ENCODE results near the gene MT1H. TPM values are rescaled to one million over a fixed set of nuclear protein-coding genes. Genes with fewer than 3 reads are reported as not detected.
"Not testable (repeated sequence)": the region's sequence is repeated elsewhere in the genome, so short reads cannot be mapped to it uniquely, and the experiment has no call there.

Gene MT1H
- total RNA-seq, 2 experiments from 2014 or later: not detected

DNA sequence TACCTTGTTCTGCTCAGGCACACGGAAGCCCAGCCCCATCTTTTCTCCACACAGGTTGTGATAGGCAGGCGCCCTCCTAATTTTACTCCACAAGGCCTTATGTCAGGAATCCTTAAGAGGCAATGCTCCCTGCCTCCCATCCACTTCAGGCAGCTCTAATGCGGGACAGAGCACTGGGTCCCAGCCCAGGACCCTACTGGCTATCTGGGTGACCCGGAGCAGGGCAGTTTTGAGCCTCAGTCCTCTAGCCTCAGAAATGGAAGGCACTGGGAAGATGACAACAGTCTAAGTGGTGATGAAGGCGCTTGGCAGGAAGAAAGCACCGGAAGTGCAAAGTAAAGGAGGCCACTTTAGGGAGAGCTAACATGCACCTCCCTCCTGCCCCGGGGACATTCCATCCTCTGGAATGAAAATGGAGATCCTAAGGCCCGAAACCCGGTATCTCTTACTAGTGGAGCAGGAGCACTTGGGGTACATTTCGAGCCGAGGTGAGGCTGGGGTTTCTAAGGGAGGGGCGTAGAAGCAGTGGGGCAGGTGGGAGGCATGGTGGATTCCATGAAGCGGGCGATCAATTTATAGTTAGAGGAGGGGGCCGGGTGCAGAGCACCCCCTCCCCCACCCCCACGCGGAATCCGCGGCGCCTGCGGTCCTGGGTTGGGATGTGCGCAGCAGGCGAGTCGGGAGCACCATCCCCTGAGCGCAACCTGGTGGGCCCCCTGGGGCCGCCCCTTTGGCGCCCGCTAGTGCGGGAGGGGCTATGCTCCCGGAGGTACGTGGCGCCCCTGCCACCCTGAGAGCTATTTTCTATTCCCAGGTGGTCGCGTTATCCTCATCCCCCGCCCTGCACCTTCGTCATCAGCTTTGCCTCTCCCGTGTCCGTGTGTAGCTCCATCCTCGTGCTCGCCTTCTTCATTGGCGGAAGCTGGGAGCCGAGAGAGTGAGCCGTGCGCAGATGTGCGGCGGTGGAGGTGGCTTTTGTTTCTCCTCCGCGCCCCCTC lies 7.0 kb upstream of the MT1H start:
- POLR2A ChIA-PET: interaction anchor here (0.7 to 1.3 kb wide), 8 partner anchors 10 to 54 kb away, joined by 3 to 6 read pairs (median 3); partner anchors contain the start of genes MT1E, MT1X and MT2A
- Mint-ChIP-seq H3K4me1 (peaks cover 26% of the 10 kb centered on the region), H3K27ac (peak overlapping the region; percentile 81), H3K27me3 (peaks cover 20% of the 10 kb centered on the region), H3K36me3 (no peaks in the 10 kb centered on the region), H3K9me3 (no peaks in the 10 kb centered on the region), H3K4me3 (peak overlapping the region; percentile 85)
- ATAC-seq (ENCODE audit: low read depth): peak; percentile 65
- DNase-seq: peak; percentile 60

DNA sequence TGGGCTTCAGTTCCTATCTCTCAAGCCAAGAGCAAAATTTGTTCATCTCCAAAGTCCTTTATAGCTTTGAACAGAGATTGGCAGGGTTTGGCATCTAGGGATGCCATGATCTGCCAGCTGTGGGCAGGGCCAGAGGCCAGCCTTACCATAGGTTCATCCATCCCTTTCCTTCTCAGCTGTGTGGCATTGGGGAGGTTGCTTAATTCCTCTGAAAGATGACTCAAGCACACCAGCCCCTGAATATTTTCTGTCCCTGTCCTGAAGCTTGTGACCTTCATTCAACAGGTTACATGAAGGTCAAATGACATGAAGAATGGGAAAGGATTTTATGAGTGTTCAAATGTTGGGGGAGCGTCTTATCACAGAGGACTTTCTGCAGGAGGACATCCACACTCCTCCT lies 5.1 kb upstream of the MT1H start:
- Mint-ChIP-seq H3K27me3 (peaks cover 33% of the 10 kb centered on the region), H3K9me3 (no peaks in the 10 kb centered on the region), H3K36me3 (no peaks in the 10 kb centered on the region), H3K27ac (no peak overlapping the region), H3K4me3 (no peak overlapping the region), H3K4me1 (peaks cover 33% of the 10 kb centered on the region)
- POLR2A ChIA-PET: no interaction called here
- DNase-seq (no peak), ATAC-seq (ENCODE audit: low read depth) (no peak)

DNA sequence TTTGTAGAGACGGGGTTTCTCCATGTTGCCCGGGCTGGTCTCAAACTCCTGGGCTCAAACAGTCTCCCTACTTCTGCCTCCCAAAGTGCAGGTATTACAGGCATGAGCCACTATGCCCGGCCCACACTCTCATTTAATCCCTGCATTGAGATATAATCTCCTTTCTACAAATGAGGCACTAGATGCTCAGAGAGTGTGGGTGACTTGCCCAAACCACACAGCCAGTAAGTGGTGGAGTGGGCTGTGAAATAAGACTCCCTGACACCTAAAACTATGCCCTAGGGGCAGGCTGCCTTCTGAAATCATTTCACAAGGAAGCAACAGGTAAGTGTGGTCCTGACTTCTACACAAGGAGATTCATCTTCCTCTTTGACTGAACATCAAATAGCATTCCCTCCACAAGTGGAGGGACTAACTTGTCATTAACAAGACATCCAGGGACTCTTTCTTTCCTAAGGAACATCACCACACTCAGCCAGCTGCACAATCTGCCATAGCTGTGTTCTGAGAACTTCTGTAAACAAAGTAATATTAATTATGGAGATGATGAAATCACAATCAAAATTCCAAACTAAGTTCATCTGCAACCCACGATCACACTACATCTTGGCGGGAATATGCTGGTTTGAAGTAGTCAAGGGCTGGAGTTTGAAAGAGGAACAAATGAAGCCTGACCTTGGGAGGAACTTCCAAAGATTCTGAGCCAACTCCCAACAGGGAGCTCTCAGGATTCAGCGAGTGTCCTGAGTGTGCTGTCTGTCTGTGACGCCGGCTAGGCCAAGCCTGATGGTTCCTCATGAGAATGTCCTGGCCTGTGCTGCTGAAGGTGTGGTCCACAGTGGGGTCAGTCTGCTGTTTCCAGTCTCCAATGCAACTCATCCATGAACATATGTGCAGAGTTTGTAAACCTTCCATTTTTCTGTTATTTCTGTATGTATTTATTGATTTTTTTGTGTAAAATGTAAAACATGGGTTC lies 4.0 kb upstream of the MT1H start:
- H3K9me3 Mint-ChIP-seq; POLR2A ChIA-PET; ATAC-seq (ENCODE audit: low read depth); DNase-seq; H3K4me3 Mint-ChIP-seq; H3K36me3 Mint-ChIP-seq; H3K27ac Mint-ChIP-seq: not testable (repeated sequence)
- Mint-ChIP-seq H3K4me1 (peaks cover 32% of the 10 kb centered on the region), H3K27me3 (peaks cover 44% of the 10 kb centered on the region)

DNA sequence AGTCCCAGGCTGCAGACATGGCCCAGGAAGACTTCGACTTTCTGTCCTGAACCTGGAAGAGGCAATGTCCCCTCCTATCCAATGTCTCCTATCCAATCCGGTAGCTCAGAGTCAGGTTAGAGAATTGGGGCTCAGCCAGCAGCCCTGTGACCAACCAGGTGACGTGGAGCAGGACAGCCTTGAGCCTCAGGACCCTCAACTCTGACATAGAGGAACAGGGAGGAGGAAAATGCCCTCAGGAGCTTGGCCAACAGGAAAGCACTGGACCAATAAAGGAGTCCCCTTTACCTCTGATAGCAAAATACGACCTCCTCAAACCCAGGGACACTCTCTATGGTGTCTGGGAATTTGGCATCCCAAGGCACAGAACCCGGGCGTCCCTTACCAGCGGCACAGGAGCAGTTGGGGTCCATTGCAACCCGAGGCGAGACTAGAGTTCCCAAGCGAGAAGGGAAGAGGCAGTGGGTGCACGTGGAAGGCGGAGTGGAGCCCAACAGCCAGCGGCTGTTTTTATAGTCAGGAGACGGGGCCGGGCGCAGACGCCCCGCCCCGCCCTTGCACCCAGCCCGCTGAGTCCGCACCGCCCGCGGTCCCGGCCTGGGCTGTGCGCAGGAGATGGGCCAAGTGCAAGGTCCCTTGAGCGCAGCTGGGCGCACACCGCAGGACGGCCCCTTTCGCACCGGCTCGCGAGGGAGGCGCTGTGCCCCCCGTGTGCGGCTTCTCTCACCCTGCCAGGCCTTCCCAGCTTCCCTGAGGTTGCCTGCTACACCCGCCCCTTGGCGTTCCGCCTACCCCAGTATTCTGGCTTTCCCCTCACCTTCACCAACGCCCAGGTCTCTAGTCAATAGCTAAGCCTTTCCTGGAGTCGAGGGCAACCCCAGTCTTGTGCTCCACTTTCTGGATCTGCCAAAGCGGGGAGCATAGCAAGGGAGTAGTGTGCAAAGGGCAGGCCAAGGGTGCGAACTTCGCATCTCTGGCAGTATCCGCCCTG lies 1.7 kb upstream of the MT1H start, which contains the start of gene MT1G:
TSS of gene MT1G (minus strand) at position 485 of the 991 bp plus-strand sequence. CDS start at position 413, 72 bp downstream.
- ATAC-seq (ENCODE audit: low read depth) (peak; percentile 75), DNase-seq (peak; percentile 71)
- Mint-ChIP-seq H3K27ac (no peak within 1 kb of the TSS), H3K4me1 (peaks cover 32% of the 10 kb centered on the region), H3K4me3 (peak within 1 kb of the TSS; percentile 66), H3K9me3 (no peaks in the 10 kb centered on the region), H3K27me3 (peaks cover 63% of the 10 kb centered on the region), H3K36me3 (no peaks in the 10 kb centered on the region)
- POLR2A ChIA-PET: interaction anchor here (1.0 to 2.3 kb wide), 7 partner anchors 9 to 60 kb away, joined by 3 to 13 read pairs (median 4); partner anchors contain the start of genes MT1E, MT1F, MT1X and MT2A

DNA sequence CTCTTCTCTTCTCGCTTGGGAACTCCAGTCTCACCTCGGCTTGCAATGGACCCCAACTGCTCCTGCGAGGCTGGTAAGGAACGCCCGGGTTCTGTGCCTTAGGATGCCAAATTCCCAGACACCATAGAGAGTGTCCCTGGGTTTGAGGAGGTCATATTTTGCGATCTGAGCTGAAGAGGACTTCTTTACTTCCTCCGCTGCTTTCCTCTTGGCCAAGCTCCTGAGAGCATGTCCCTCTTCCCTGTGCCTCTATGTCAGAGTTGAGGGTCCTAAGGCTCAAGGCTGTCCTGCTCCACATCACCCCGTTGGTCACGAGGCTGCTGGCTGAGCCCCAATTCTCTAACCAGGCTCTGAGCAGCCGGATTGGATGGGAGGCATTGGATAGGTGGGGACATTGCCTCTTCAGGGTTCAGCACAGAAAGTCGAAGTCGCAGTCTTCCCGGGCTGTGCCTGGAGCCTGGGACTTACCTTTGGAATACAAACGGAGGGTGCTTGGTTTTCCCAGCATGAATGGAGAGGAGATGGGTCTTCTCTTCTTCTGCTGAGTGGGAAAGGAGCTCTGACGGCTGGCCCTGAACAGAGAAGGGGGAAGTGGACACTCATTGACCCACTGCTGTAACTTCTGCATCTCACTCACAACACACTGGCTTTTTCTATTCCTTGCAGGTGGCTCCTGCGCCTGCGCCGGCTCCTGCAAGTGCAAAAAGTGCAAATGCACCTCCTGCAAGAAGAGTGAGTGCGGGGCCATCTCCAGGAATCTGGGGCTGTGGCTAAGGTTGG lies 416 bp downstream of the MT1H start:
- peaks cover 73% of the 10 kb centered on the region for H3K27me3 Mint-ChIP-seq
- peaks cover 34% of the 10 kb centered on the region for H3K4me1 Mint-ChIP-seq
- no peaks in the 10 kb centered on the region for H3K36me3 Mint-ChIP-seq
- no peak overlapping the region for H3K27ac Mint-ChIP-seq
- H3K9me3 Mint-ChIP-seq: no peaks in the 10 kb centered on the region
- no peak overlapping the region for H3K4me3 Mint-ChIP-seq
- POLR2A ChIA-PET: interaction anchor here (1.1 to 2.1 kb wide), 3 partner anchors 9 to 45 kb away, joined by 3 to 6 read pairs (median 3); partner anchors contain the start of genes MT1E and MT1X
- DNase-seq: no peak
- no peak for ATAC-seq (ENCODE audit: low read depth)

DNA sequence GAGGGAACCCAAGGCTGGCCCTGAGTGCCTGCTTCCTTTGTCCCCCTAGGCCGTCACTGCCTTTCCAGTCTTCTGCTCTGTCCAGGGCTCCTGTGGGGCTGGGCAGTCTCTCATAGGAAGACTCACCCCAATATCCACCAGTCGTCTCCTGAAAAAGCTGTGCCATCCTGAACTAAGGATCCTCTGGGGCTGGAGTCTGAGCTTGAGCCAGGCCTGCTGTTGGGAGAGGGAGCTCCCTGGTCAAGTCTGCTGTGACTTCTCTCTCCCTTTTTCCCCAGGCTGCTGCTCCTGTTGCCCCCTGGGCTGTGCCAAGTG lies 963 bp downstream of the MT1H start:
- H3K27me3 Mint-ChIP-seq: peaks cover 72% of the 10 kb centered on the region
- no peak for ATAC-seq (ENCODE audit: low read depth)
- H3K36me3 Mint-ChIP-seq: no peaks in the 10 kb centered on the region
- no peak overlapping the region for H3K4me3 Mint-ChIP-seq
- peaks cover 35% of the 10 kb centered on the region for H3K4me1 Mint-ChIP-seq
- no peak for DNase-seq
- H3K27ac Mint-ChIP-seq: no peak overlapping the region
- no peaks in the 10 kb centered on the region for H3K9me3 Mint-ChIP-seq
- POLR2A ChIA-PET: interaction anchor here (1.0 to 1.5 kb wide), 3 partner anchors 12 to 45 kb away, joined by 3 read pairs; partner anchors contain the start of genes MT1E, MT1F and MT1X

DNA sequence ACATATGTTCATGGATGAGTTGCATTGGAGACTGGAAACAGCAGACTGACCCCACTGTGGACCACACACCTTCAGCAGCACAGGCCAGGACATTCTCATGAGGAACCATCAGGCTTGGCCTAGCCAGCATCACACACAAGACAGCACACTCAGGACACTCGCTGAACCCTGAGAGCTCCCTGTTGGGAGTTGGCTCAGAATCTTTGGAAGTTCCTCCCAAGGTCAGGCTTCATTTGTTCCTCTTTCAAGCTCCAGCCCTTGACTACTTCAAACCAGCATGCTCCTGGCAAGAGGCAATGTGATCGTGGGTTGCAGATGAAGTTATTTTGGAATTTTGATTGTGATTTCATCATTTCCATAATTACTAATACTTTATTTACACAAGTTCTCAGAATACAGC lies 2.1 kb downstream of the MT1H start:
- POLR2A ChIA-PET: interaction anchor here (1.0 kb wide), 1 partner anchor 14 kb away, joined by 3 read pairs; the partner anchor contains the start of gene MT1F
- H3K9me3 Mint-ChIP-seq; DNase-seq; H3K36me3 Mint-ChIP-seq; ATAC-seq (ENCODE audit: low read depth); H3K27ac Mint-ChIP-seq; H3K4me3 Mint-ChIP-seq: not testable (repeated sequence)
- peaks cover 66% of the 10 kb centered on the region for H3K27me3 Mint-ChIP-seq
- peaks cover 42% of the 10 kb centered on the region for H3K4me1 Mint-ChIP-seq

DNA sequence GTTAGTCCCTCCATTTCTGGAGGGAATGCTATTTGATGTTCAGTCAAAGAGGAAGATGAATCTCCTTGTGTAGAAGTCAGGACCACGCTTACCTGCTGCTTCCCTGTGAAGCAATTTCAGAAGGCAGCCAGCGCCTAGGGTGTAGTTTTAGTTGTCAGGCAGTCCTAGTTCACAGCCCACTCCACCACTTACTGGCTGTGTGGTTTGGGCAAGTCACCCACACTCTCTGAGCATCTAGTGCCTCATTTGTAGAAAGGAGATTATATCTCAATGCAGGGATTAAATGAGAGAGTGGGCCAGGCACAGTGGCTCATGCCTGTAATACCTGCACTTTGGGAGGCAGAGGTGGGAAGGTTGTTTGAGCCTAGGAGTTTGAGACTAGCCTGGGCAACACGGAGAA lies 2.6 kb downstream of the MT1H start:
- ATAC-seq (ENCODE audit: low read depth); H3K9me3 Mint-ChIP-seq; DNase-seq; H3K4me3 Mint-ChIP-seq; H3K27ac Mint-ChIP-seq; POLR2A ChIA-PET; H3K36me3 Mint-ChIP-seq: not testable (repeated sequence)
- Mint-ChIP-seq H3K4me1 (peaks cover 42% of the 10 kb centered on the region), H3K27me3 (peaks cover 63% of the 10 kb centered on the region)

DNA sequence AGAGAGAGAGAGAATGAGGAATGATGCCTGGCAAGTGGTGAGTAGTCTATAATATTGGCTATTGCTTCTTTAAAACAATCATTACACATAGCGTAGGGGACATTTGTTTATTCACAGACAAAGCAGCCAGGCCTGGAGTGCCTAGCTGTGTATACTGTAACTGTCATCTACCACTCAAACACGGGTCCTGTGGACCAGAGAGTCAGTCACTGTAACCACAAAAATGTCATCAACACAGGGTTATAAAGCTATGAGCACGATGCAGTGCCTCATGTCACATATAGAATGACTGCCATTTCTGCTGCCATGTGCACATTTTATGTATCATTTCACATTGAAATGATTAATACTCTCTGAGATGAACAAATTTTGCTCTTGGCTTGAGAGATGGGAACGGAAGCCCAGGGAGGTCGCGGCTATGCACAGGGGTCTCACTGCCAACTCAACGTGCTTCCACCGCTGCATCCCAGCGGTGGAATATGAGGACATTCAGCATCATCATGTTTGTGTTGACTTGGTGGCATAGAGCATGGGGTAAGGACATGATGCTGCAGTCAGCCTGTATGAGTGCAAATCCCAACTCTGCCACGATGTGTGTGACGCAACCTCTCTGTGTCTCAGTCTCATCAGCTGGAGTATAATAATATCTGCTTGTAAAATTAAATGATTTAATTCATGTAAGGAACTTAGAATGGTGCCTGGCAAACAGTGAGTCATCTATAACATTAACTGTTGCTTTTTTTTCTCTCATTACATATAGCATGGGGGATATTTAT lies 3.3 kb downstream of the MT1H start:
- H3K27ac Mint-ChIP-seq: no peak overlapping the region
- H3K9me3 Mint-ChIP-seq: no peaks in the 10 kb centered on the region
- no peak for DNase-seq
- H3K36me3 Mint-ChIP-seq: no peaks in the 10 kb centered on the region
- H3K27me3 Mint-ChIP-seq: peaks cover 58% of the 10 kb centered on the region
- POLR2A ChIA-PET: interaction anchor here (0.6 to 1.6 kb wide), 2 partner anchors 11 to 29 kb away, joined by 3 read pairs; no protein-coding TSS in a partner anchor
- no peak overlapping the region for H3K4me3 Mint-ChIP-seq
- H3K4me1 Mint-ChIP-seq: peaks cover 35% of the 10 kb centered on the region
- ATAC-seq (ENCODE audit: low read depth): no peak

DNA sequence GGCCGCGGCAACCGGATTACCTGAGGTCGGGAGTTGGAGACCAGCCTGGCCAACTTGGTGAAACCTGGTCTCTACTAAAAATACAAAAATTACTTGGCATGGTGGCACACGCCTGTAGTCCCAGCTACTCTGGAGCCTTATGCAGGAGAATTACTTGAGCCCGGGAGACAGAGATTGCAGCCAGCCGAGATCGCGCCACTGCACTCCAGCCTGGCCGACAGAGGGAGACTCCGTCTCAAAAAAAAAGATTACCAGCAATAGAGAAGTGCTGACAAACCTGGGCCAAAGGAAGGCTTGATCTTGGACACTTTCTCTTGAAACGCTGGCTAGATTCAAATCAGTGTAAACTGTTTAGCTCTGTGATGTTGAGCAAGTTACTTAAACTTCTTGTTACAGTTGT lies 4.3 kb downstream of the MT1H start:
- peak; percentile 46 for DNase-seq
- POLR2A ChIA-PET: interaction anchor here (1.6 kb wide), 1 partner anchor 28 kb away, joined by 3 read pairs; no protein-coding TSS in a partner anchor

DNA sequence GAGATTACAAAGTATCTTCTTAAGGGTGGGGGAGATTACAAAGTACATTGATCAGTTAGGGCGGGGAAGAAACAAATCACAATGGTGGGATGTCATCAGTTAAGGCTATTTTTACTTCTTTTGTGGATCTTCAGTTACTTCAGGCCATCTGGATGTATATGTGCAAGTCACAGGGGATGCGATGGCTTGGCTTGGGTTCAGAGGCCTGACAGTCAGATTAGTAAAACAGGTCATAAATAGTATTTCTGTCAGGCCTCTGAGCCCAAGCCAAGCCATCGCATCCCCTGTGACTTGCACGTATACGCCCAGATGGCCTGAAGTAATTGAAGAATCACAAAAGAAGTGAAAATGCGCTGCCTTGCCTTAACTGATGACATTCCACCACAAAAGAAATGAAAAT lies 5.0 kb downstream of the MT1H start:
- H3K9me3 Mint-ChIP-seq; DNase-seq; H3K27ac Mint-ChIP-seq; ATAC-seq (ENCODE audit: low read depth); H3K4me3 Mint-ChIP-seq; POLR2A ChIA-PET; H3K36me3 Mint-ChIP-seq: not testable (repeated sequence)
- H3K27me3 Mint-ChIP-seq: peaks cover 45% of the 10 kb centered on the region
- peaks cover 24% of the 10 kb centered on the region for H3K4me1 Mint-ChIP-seq

More for the DNA sequence above, 4.3 kb downstream of the MT1H start:
- no peaks in the 10 kb centered on the region for H3K9me3 Mint-ChIP-seq
- H3K4me1 Mint-ChIP-seq: peaks cover 28% of the 10 kb centered on the region
- no peaks in the 10 kb centered on the region for H3K36me3 Mint-ChIP-seq
- H3K27ac Mint-ChIP-seq: no peak overlapping the region
- H3K4me3 Mint-ChIP-seq: no peak overlapping the region
- peak; percentile 60 for ATAC-seq (ENCODE audit: low read depth)
- peaks cover 50% of the 10 kb centered on the region for H3K27me3 Mint-ChIP-seq

All from activated naive CD8-positive, alpha-beta T cell treated with anti-CD3 and anti-CD28 coated beads, Interleukin-2, amount 10 ng/mL, durations not matched to agents 7 days and 5 days (primary cell).